Caki2 (cell line): ENCODE results near the gene DHRS9. TPM values are rescaled to one million over a fixed set of nuclear protein-coding genes. Genes with fewer than 3 reads are reported as not detected.
"Not testable (repeated sequence)": the region's sequence is repeated elsewhere in the genome, so short reads cannot be mapped to it uniquely, and the experiment has no call there.

Experiments
- DNase-seq: peaks from one replicate; pipeline ENCODE4 v3.0.0-alpha.2; 2015; ENCODE audit warnings: low read depth
- in situ Hi-C: cut with HindIII; loops from 2 replicates; pipeline ENCODE4 v1.10.0; 2016; ENCODE audit warnings: low sequenced_read_pairs, low pct_unique_long_range_greater_than_20kb, mixed read lengths
- total RNA-seq: library from RNA; depleted of rRNA; stranded (reverse); fragments of >200 nt; shearing (Covaris generic); gene quantifications from 2 replicates; pipeline ENCODE4 v1.2.3, GENCODE V29; 2014; ENCODE audit warnings: low replicate concordance

Gene DHRS9
- total RNA-seq, 1 experiment from 2014 or later, result 0.88 TPM

- in situ Hi-C loops, result no loop called here
- DNase-seq, result peak; percentile 35
These were observed 18.7 kb upstream of the DHRS9 start for GRCh38 chr2:169050476-169051240.

GRCh38 chr2:169054575-169054974 lies 14.8 kb upstream of the DHRS9 start:
- DNase-seq, in situ Hi-C loops: not testable (repeated sequence)

DNA sequence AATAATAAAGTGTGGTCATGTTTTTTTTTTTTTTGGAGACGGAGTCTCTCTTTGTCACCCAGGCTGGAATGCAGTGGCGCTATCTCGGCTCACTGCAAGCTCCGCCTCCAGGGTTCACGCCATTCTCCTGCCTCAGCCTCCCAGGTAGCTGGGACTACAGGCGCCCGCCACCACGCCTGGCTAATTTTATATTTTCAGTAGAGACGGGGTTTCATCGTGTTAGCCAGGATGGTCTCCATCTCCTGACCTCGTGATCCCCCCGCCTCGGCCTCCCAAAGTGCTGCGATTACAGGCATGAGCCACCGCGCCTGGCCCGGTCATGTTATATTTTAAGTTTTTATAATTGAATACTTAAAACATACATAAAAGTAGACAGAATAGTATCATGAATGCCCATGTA lies 5.2 kb upstream of the DHRS9 start:
- DNase-seq, in situ Hi-C loops: not testable (repeated sequence)

DNA sequence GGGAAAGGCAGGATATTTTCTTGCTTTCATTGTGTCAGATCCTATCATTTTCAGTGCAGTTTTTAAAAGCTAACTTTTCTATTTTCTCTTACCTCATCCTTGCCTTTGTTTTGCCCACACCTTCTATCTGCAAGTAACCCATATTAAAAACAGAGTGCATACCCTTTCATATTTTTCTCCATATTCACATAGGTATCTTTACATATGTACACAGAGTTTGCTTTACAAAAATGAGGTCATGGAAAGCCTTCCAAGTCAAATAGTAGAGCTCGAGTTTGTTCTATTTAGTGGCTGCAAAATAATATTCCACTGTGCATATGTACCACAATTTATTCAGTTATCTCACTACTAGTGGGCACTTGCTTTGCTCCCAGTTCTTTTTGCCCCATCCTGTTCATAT lies 3.9 kb upstream of the DHRS9 start:
- DNase-seq, result no peak
- in situ Hi-C loops, result no loop called here

GRCh38 chr2:169065864-169066517 lies 3.4 kb upstream of the DHRS9 start:
- DNase-seq, result no peak
- in situ Hi-C loops, result no loop called here

- DNase-seq, result no peak
- in situ Hi-C loops, result no loop called here
These were observed 2.5 kb upstream of the DHRS9 start for GRCh38 chr2:169066897-169067296.

- in situ Hi-C loops, result no loop called here
These were observed 470 bp downstream of the DHRS9 start for GRCh38 chr2:169069833-169070232.

DNA sequence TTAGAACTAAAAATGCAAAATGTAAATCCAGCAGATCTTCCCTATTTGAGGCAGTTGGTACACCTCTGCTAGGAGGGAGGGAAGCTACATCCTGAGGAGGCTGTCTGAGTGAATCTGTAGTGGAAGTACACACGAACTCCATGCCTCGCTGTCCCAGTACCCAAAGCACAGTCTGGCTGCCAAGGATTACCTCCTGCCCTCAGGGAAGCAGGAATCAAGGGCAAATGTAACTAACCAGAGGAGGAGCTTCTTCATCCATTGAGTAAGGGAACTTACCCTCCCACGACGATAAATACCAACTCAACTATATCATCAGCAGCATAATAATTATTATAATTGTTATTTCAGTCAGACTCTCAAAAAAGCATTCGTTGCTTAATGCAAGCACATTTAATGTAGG lies 2.1 kb downstream of the DHRS9 start:
- no peak for DNase-seq
- in situ Hi-C loops, result no loop called here

More at GRCh38 chr2:169069833-169070232, 470 bp downstream of the DHRS9 start:
- DNase-seq, result no peak

GRCh38 chr2:169072163-169072925 lies 3.0 kb downstream of the DHRS9 start:
- no peak for DNase-seq
- in situ Hi-C loops, result no loop called here

DNA sequence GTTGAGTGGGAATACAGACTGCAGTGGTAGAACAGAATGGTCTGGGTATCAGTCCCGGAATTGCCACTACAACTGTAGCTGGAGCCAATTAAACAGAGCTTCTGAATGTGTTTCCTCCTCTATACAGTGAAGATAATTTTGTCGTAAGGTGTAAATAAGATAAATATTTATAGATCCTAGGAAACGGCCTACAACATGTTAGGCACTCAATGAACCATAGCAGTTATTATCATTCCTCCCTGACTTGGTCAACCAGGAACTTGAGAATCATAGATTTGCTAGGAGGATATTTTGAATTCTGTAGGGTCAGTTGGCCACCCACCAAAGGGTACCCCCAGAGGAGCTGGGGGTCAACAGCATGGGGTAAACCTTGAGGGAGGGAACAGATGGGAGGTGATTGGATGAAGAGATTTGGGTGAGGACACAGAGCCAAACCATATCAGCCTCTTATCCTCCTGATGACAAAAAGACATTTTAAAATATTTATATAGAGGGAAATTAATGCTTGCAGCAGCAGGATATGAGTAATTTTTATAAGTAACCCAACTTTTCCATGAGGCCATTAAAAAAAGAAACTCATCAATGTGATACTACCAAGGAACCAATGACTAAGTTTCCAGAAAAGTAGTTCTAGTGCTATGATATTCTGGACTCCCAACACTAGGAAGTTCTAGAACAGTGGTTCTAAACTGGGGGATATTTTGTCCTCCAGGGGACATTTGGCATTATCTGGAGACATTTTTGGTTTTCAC lies 4.0 kb downstream of the DHRS9 start:
- in situ Hi-C loops, result no loop called here
- DNase-seq, result peak; percentile 86

GRCh38 chr2:169073963-169074751 lies 4.8 kb downstream of the DHRS9 start:
- peak; percentile 99 for DNase-seq
- in situ Hi-C loops, result no loop called here

DNA sequence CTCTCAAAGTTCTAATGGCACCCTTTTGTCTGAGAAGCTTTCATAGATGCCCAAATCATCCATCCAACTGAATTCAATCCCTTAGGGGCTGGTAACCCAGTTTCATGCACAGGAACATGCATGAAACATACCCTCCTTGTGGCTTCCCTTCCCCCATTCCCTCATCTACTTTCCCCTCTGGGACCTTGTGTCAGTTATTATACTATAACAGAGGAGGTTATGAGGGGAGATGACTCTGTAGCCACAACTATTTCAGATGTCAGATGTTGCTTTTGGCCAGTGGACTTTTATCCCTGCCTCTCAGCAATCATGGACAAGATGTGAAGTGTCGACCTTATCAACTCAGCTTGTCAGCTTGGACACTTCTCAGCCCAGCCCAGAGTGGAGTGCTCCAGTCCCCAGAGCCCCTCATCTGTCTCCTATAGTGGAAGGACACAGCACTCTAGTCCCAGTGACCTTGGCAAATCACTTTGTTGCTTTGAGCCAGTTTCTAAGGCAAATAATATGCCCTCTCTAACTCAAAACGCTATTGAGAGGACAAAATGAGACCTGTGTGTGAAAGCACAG lies 8.4 kb downstream of the DHRS9 start:
- in situ Hi-C loops, result loop anchor here (25.0 kb wide), 1 partner anchor 115 kb away; no protein-coding TSS in a partner anchor

GRCh38 chr2:169080250-169081069 lies 11.1 kb downstream of the DHRS9 start:
- DNase-seq, result no peak
- in situ Hi-C loops, result loop anchor here (25.0 kb wide), 1 partner anchor 118 kb away; no protein-coding TSS in a partner anchor

More for the DNA sequence above, 8.4 kb downstream of the DHRS9 start:
- DNase-seq, result peak; percentile 19

- in situ Hi-C loops, result loop anchor here (25.0 kb wide), 1 partner anchor 119 kb away; no protein-coding TSS in a partner anchor
- no peak for DNase-seq
These were observed 12.2 kb downstream of the DHRS9 start for GRCh38 chr2:169081551-169081950.

DNA sequence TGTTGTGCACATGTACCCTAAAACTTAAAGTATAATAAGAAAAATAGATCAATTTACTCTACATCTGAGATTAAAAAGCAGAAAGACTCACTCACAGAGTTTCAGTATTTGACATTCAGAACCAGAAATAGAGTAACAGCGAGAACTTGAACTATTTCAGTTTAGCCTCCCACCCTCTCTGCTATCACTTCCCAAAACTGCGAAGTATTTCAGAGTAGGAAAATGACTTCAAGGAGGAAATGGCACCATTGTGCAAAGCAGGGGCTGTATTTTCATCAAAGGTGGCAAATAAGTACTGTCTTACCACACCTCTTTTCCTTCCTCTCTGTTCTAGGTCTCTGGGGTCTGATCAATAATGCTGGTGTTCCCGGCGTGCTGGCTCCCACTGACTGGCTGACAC lies 13.6 kb downstream of the DHRS9 start:
- no peak for DNase-seq
- in situ Hi-C loops, result loop anchor here (25.0 kb wide), 1 partner anchor 121 kb away; no protein-coding TSS in a partner anchor

DNA sequence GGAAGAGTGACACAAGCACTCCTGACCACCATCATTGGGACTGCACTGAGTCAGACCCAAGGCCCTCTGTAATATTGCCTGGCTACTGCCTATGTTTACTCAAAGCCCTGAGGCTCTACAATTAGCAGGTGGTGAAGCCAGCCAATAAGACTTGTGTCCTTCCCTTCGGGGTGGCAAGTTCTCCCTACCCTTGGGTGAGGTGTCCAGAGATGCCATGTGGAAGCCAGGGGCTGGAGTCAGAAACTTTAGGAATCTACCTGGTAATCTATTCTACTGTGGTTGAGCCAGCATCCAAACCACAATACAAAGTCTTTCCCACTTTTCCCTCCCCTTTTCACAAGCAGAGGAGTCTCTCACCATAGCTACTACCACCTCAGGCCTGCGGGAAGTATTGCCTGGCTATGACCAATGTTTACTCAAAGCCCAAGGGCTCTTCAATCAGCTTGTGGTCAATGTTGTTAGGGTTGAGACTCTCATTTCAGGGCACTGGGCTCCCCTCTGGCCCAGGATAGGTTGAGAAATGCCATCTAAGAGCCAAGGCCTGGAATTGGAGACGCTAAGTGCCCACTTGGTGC lies 17.6 kb downstream of the DHRS9 start:
- DNase-seq, result no peak
- in situ Hi-C loops, result loop anchor here (25.0 kb wide), 1 partner anchor 125 kb away; no protein-coding TSS in a partner anchor
